HepG2 (cell line): ENCODE data around the gene DPP6. TPM values are rescaled to one million over a fixed set of nuclear protein-coding genes. Genes with fewer than 3 reads are reported as not detected.

Experiments used
- ATAC-seq: fragments of 200-7000 bp; cut with Tn5 transposase; 3 replicates; pipeline ENCODE4 v1.9.1; 2020; ENCODE audit warnings: mild to moderate bottlenecking, moderate library complexity
- BruUV-seq: library from RNA; stranded (reverse); fragments of 400-500 nt; replicated peaks from 2 replicates; lab custom pipeline; 2021; lab: Mats Ljungman, UMichigan
- CTCF ChIA-PET: fragments of 300-600 bp; formaldehyde crosslinking; extraction: SDS; loops from one replicate; lab custom pipeline; 2021; ENCODE audit warnings: low total read pairs, inconsistent platforms, low intra/inter-chr PET ratio; lab: Yijun Ruan, JAX
- POLR2A ChIA-PET: fragments of 350-600 bp; sonication (Branson Sonifier 250); formaldehyde crosslinking; loops from one replicate; lab custom pipeline; 2020; ENCODE audit warnings: antibody characterized with exemption, inconsistent platforms; lab: Yijun Ruan, JAX
- DNase-seq: peaks from one replicate; pipeline ENCODE4 v3.0.0-alpha.2; 2015; ENCODE audit warnings: low spot score
- FAIRE-seq: peaks from 3 replicates; lab custom pipeline; 2011; peaks lifted over from hg19 to GRCh38; lab: Jason Lieb, UNC
- H2AFZ ChIP-seq: one replicate; pipeline ENCODE4 v1.6.1; 2011; ENCODE audit warnings: low read length, inconsistent platforms
- H3K27ac ChIP-seq: fragments of 300-600 bp; 3 replicates; pipeline ENCODE4 v1.8.0; 2011; ENCODE audit warnings: mixed run types, mild to moderate bottlenecking, mixed read lengths, low read length, inconsistent platforms; ENCODE audit not compliant: insufficient read depth; ENCODE audit errors: extremely low read length
- H3K27me3 ChIP-seq, 2 experiments: fragments of 200-600 bp in 1 of 2; 2 replicates in 1 of 2; 3 replicates in 1 of 2; pipeline versions ENCODE4 v1.6.0 to v1.8.0; 2011; ENCODE audit warnings: low read length in 2 of 2, mild to moderate bottlenecking in 2 of 2, moderate library complexity in 2 of 2, inconsistent platforms in 1 of 2; ENCODE audit not compliant: insufficient read depth in 2 of 2, control insufficient read depth in 1 of 2
- H3K36me3 ChIP-seq, 2 experiments: fragments of 200-600 bp in 1 of 2; replicated peaks in 1 of 2; 2 replicates in 1 of 2; 3 replicates in 1 of 2; pipeline versions ENCODE4 v1.5.1 to v1.8.0; 2011; ENCODE audit warnings: low read length in 2 of 2, inconsistent platforms in 1 of 2; ENCODE audit not compliant: insufficient read depth in 2 of 2, control insufficient read depth in 1 of 2
- H3K4me1 ChIP-seq: 2 replicates; pipeline ENCODE4 v1.5.1; 2012; ENCODE audit warnings: low read length, inconsistent platforms; ENCODE audit not compliant: insufficient read depth
- H3K4me2 ChIP-seq: 2 replicates; pipeline ENCODE4 v1.6.0; 2011; ENCODE audit warnings: low read depth, low read length, inconsistent platforms
- H3K4me3 ChIP-seq, 3 experiments: fragments of 200-600 bp in 1 of 3; sonication (generic), shearing (Covaris generic) in 1 of 3; replicated peaks in 1 of 3; 2 replicates each; pipeline ENCODE4 v1.5.1; 2011 to 2016; ENCODE audit warnings: low read length in 3 of 3, inconsistent platforms in 2 of 3, low read depth in 2 of 3, mild to moderate bottlenecking in 2 of 3, control low read depth in 1 of 3, mixed read lengths in 1 of 3; ENCODE audit not compliant: insufficient read depth in 1 of 3
- H3K79me2 ChIP-seq: one replicate; pipeline ENCODE4 v1.6.1; 2011; ENCODE audit warnings: low read length, inconsistent platforms; ENCODE audit not compliant: insufficient read depth
- H3K9ac ChIP-seq: 2 replicates; pipeline ENCODE4 v1.6.0; 2011; ENCODE audit warnings: mild to moderate bottlenecking, low read depth, low read length, inconsistent platforms; ENCODE audit not compliant: insufficient read depth
- H3K9me3 ChIP-seq: 2 replicates; pipeline ENCODE4 v1.5.1; 2012; ENCODE audit warnings: mild to moderate bottlenecking, low read length
- H4K20me1 ChIP-seq: 2 replicates; pipeline ENCODE4 v1.6.0; 2011; ENCODE audit warnings: inconsistent platforms, mild to moderate bottlenecking, low read length, moderate library complexity; ENCODE audit not compliant: insufficient read depth
- AGO2 ChIP-seq: fragments of 200-400 bp; formaldehyde crosslinking; optimal IDR thresholded peaks from 2 replicates; pipeline ENCODE3; 2017; ENCODE audit warnings: mild to moderate bottlenecking, low read depth, low read length, moderate library complexity
- ATF1 ChIP-seq: IDR thresholded peaks from 2 replicates; pipeline ENCODE4 v1.6.1; 2016; ENCODE audit warnings: mild to moderate bottlenecking, control low read depth
- ATM ChIP-seq: fragments of 450-650 bp; IDR thresholded peaks from 2 replicates; pipeline ENCODE4 v1.7.1; 2017; ENCODE audit warnings: mild to moderate bottlenecking, borderline replicate concordance
- EEA1 ChIP-seq: sonication (generic); formaldehyde crosslinking; IDR thresholded peaks from 2 replicates; pipeline ENCODE4 v1.5.1; 2020; ENCODE audit warnings: mild to moderate bottlenecking, missing genetic modification reagents, borderline replicate concordance
- RFXANK ChIP-seq: IDR thresholded peaks from 2 replicates; pipeline ENCODE4 v1.6.1; 2016
- SNAPC4 ChIP-seq: sonication (generic); formaldehyde crosslinking; IDR thresholded peaks from 2 replicates; pipeline ENCODE4 v1.4.0; 2020; ENCODE audit warnings: mild to moderate bottlenecking, missing genetic modification reagents
- THAP9 ChIP-seq: sonication (generic); formaldehyde crosslinking; IDR thresholded peaks from 2 replicates; pipeline ENCODE4; 2020; ENCODE audit warnings: missing genetic modification reagents, mild to moderate bottlenecking, borderline replicate concordance
- ZMYM3 ChIP-seq: sonication (generic); formaldehyde crosslinking; IDR thresholded peaks from 2 replicates; pipeline ENCODE4 v1.5.1; 2020; ENCODE audit warnings: mild to moderate bottlenecking, missing genetic modification reagents
- ZNF224 ChIP-seq: sonication (generic); formaldehyde crosslinking; IDR thresholded peaks from 2 replicates; pipeline ENCODE4 v1.5.0; 2020; ENCODE audit warnings: mild to moderate bottlenecking, missing genetic modification reagents
- ZNF547 ChIP-seq: sonication (generic); formaldehyde crosslinking; IDR thresholded peaks from 2 replicates; pipeline ENCODE4 v1.5.1; 2020; ENCODE audit warnings: mild to moderate bottlenecking, missing genetic modification reagents
- ZNF570 ChIP-seq: sonication (generic); formaldehyde crosslinking; IDR thresholded peaks from 2 replicates; pipeline ENCODE4 v1.4.0; 2020; ENCODE audit warnings: mild to moderate bottlenecking, missing genetic modification reagents, borderline replicate concordance
- ZNF619 ChIP-seq: sonication (generic); formaldehyde crosslinking; IDR thresholded peaks from 2 replicates; pipeline ENCODE4 v1.4.0; 2020; ENCODE audit warnings: mild to moderate bottlenecking, missing genetic modification reagents
- ZNF773 ChIP-seq: sonication (generic); formaldehyde crosslinking; IDR thresholded peaks from 2 replicates; pipeline ENCODE4 v1.4.0; 2020; ENCODE audit warnings: missing genetic modification reagents, borderline replicate concordance
- WGBS: methylation state at CpG from one replicate; pipeline ENCODE4 v1.1.6; 2017; ENCODE audit warnings: low lambda C conversion rate; 5-methylcytosine and 5-hydroxymethylcytosine counted together
- in situ Hi-C: cut with HindIII; loops from 2 replicates; pipeline ENCODE4 v1.10.0; 2017; ENCODE audit warnings: low pct_unique_long_range_greater_than_20kb; ENCODE audit not compliant: extremely low pct_ligation_motif_present
- intact Hi-C: fragments of 100-400 bp; cut with micrococcal nuclease; formaldehyde crosslinking; loops from one replicate; pipeline ENCODE4 v1.10.0; 2022; ENCODE audit not compliant: unreplicated experiment
- polyA plus RNA-seq, 8 experiments: library from polyadenylated mRNA; depleted of rRNA in 3 of 8; stranded (reverse) in 7 of 8; unstranded in 1 of 8; fragments of >200 nt; fragmentation: Illumina TruSeq in 4 of 8; extraction: Trizol in 4 of 8; gene quantifications; 2 replicates each; pipeline versions ENCODE4 v1.2.1 to v1.2.3, GENCODE V29; 2011 to 2016; ENCODE audit warnings: low read depth in 4 of 8, missing spikeins in 1 of 8, mixed read lengths in 1 of 8; ENCODE audit not compliant: insufficient read depth in 1 of 8
- total RNA-seq, 5 experiments: library from RNA; depleted of rRNA; stranded (reverse); fragments of >200 nt; fragmentation: Illumina TruSeq; extraction: Trizol; gene quantifications; 2 replicates each; pipeline ENCODE4 v1.2.3, GENCODE V29; 2016; ENCODE audit warnings: low read depth in 1 of 5
- TF ChIP-seq, protein P1 (sequence below): sonication (generic); formaldehyde crosslinking; IDR thresholded peaks from 2 replicates; pipeline ENCODE4 v1.8.0; 2022; ENCODE audit warnings: mild to moderate bottlenecking, missing genetic modification reagents; ENCODE audit not compliant: insufficient replicate concordance

Gene DPP6
- total and polyA plus RNA-seq, 2 of the 13 experiments (the other 11 are each of a cell fraction or from before 2014, with no cell fraction given), result not detected

DNA sequence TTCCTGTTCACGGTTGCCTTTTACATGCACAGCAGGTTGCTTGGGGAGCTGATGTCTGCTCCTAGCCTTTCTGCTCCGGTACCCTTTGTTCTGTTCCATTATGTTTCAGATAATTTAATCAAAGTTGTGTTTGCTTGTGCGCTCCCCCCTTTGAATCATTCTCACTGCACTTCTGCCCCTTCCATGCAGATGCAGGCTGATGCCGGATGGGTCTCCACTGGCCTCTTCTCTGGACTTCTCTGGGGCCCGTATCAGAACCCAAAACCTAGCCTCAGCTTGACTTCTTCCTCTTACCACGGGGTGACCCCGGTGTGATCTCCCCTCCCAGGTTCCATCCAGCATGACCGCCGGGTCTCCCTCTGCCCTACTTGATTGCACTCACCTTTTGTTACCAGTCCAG lies 272.0 kb downstream of the DPP6 start:
- CTCF ChIA-PET, result no interaction called here
- no peak for ATAC-seq
- H3K9me3 ChIP-seq, result no peaks in the 10 kb centered on the region
- no peak overlapping the region for H3K4me2 ChIP-seq
- H3K9ac ChIP-seq, result no peak overlapping the region
- intact Hi-C loops, result no loop called here
- no peak for DNase-seq
- no peak overlapping the region for H2AFZ ChIP-seq
- no peak for TF ChIP-seq EEA1 (CRISPR knock-in tag)
- no peak for TF ChIP-seq ZNF773
- TF ChIP-seq, protein P1, sequence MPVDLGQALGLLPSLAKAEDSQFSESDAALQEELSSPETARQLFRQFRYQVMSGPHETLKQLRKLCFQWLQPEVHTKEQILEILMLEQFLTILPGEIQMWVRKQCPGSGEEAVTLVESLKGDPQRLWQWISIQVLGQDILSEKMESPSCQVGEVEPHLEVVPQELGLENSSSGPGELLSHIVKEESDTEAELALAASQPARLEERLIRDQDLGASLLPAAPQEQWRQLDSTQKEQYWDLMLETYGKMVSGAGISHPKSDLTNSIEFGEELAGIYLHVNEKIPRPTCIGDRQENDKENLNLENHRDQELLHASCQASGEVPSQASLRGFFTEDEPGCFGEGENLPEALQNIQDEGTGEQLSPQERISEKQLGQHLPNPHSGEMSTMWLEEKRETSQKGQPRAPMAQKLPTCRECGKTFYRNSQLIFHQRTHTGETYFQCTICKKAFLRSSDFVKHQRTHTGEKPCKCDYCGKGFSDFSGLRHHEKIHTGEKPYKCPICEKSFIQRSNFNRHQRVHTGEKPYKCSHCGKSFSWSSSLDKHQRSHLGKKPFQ (CRISPR knock-in tag), result no peak
- TF ChIP-seq ATM, result no peak
- no peak for TF ChIP-seq SNAPC4 (CRISPR knock-in tag)
- no peak for TF ChIP-seq ZNF224 (CRISPR knock-in tag)
- no peak for TF ChIP-seq ZNF547
- no peak for TF ChIP-seq AGO2
- TF ChIP-seq ZNF619, result no peak
- no peak for TF ChIP-seq ZMYM3 (CRISPR knock-in tag)
- no peak for TF ChIP-seq THAP9 (CRISPR knock-in tag)
- TF ChIP-seq RFXANK (CRISPR knock-in tag), result no peak
- no peak for TF ChIP-seq ZNF570 (CRISPR knock-in tag)
- TF ChIP-seq ATF1, result no peak
- TF ChIP-seq, all 625 proteins: peak for 0
- no peak overlapping the region for H3K4me3 ChIP-seq
- H3K4me1 ChIP-seq, result no peaks in the 10 kb centered on the region
- H4K20me1 ChIP-seq, result no peaks in the 10 kb centered on the region
- no peak for FAIRE-seq
- H3K36me3 ChIP-seq, result no peaks in the 10 kb centered on the region
- WGBS, result 21% methylated on average over 9 of the region's 9 CpGs
- H3K27ac ChIP-seq, result no peak overlapping the region
- POLR2A ChIA-PET, result no interaction called here
- in situ Hi-C loops, result no loop called here
- BruUV-seq, result no TSS peak
- H3K27me3 ChIP-seq, result peaks cover 0 to 8% of the 10 kb centered on the region in 2 experiments; a peak in 2 of 5 replicates
- H3K79me2 ChIP-seq, result no peaks in the 10 kb centered on the region
